H9 (cell line): Measurements from ENCODE around the gene OR6B2. TPM values are rescaled to one million over a fixed set of nuclear protein-coding genes. Genes with fewer than 3 reads are reported as not detected.

Source experiments
- DNase-seq: peaks from one replicate; pipeline ENCODE4 v3.0.0-alpha.2; 2017
- H2AFZ ChIP-seq: one replicate; pipeline ENCODE4 v1.6.1; 2013; ENCODE audit warnings: mild to moderate bottlenecking, low read length, control low read depth, moderate library complexity
- H2AK5ac ChIP-seq: 2 replicates; pipeline ENCODE4 v1.6.1; 2013; ENCODE audit warnings: low read length, control low read depth, mixed read lengths; ENCODE audit not compliant: insufficient read length
- H2BK120ac ChIP-seq: one replicate; pipeline ENCODE4 v1.6.1; 2013; ENCODE audit warnings: low read depth, mild to moderate bottlenecking, low read length, control low read depth, inconsistent platforms; ENCODE audit not compliant: poor library complexity, severe bottlenecking
- H2BK12ac ChIP-seq: 2 replicates; pipeline ENCODE4 v1.6.1; 2013; ENCODE audit warnings: low read length, control low read depth, mixed read lengths, low read depth; ENCODE audit not compliant: insufficient read length
- H2BK15ac ChIP-seq: 2 replicates; pipeline ENCODE4 v1.6.1; 2013; ENCODE audit warnings: low read depth, low read length, control low read depth
- H2BK20ac ChIP-seq: one replicate; pipeline ENCODE4 v1.6.1; 2013; ENCODE audit warnings: low read depth, mild to moderate bottlenecking, low read length, control low read depth, inconsistent platforms; ENCODE audit not compliant: poor library complexity, severe bottlenecking
- H2BK5ac ChIP-seq: 2 replicates; pipeline ENCODE4 v1.6.1; 2013; ENCODE audit warnings: low read length, control low read depth, mixed read lengths; ENCODE audit not compliant: insufficient read length
- H3K14ac ChIP-seq: 2 replicates; pipeline ENCODE4 v1.6.1; 2013; ENCODE audit warnings: low read length, control low read depth; ENCODE audit not compliant: insufficient read depth
- H3K18ac ChIP-seq: 2 replicates; pipeline ENCODE4 v1.6.1; 2013; ENCODE audit warnings: low read depth, mild to moderate bottlenecking, mixed read lengths, low read length, control low read depth; ENCODE audit not compliant: insufficient read length
- H3K23ac ChIP-seq: 2 replicates; pipeline ENCODE4 v1.6.1; 2013; ENCODE audit warnings: low read length, control low read depth, mixed read lengths, low read depth; ENCODE audit not compliant: insufficient read length
- H3K23me2 ChIP-seq: 2 replicates; pipeline ENCODE4 v1.6.1; 2013; ENCODE audit warnings: low read depth, mild to moderate bottlenecking, mixed read lengths, low read length, control low read depth; ENCODE audit not compliant: insufficient read length, poor library complexity, severe bottlenecking
- H3K27ac ChIP-seq: 2 replicates; pipeline ENCODE4 v1.5.1; 2013; ENCODE audit warnings: low read length, control low read depth, mixed read lengths, low read depth; ENCODE audit not compliant: insufficient read length
- H3K27me3 ChIP-seq: 2 replicates; pipeline ENCODE4 v1.6.1; 2013; ENCODE audit warnings: low read length, control low read depth, inconsistent platforms; ENCODE audit not compliant: insufficient read depth
- H3K4ac ChIP-seq: 2 replicates; pipeline ENCODE4 v1.6.1; 2013; ENCODE audit warnings: low read depth, mild to moderate bottlenecking, control low read depth, inconsistent platforms, low read length, moderate library complexity
- H3K4me1 ChIP-seq: 2 replicates; pipeline ENCODE4 v1.6.1; 2013; ENCODE audit warnings: low read length, control low read depth, inconsistent platforms; ENCODE audit not compliant: insufficient read depth
- H3K4me2 ChIP-seq: 2 replicates; pipeline ENCODE4 v1.6.1; 2013; ENCODE audit warnings: low read length, control low read depth, mixed read lengths; ENCODE audit not compliant: insufficient read length, insufficient read depth
- H3K56ac ChIP-seq: 2 replicates; pipeline ENCODE4 v1.6.1; 2013; ENCODE audit warnings: low read depth, mild to moderate bottlenecking, mixed read lengths, low read length, control low read depth; ENCODE audit not compliant: insufficient read length
- H3K79me1 ChIP-seq: 2 replicates; pipeline ENCODE4 v1.6.1; 2013; ENCODE audit warnings: low read depth, mild to moderate bottlenecking, moderate library complexity, low read length, control low read depth, inconsistent platforms; ENCODE audit not compliant: insufficient read depth, poor library complexity, severe bottlenecking
- H3K79me2 ChIP-seq: 2 replicates; pipeline ENCODE4 v1.6.1; 2013; ENCODE audit warnings: low read length, control low read depth, inconsistent platforms; ENCODE audit not compliant: insufficient read depth
- H3K9ac ChIP-seq: 2 replicates; pipeline ENCODE4 v1.6.1; 2013; ENCODE audit warnings: low read length, control low read depth, mixed read lengths; ENCODE audit not compliant: insufficient read length; ENCODE audit errors: extremely low read depth
- H3K9me3 ChIP-seq: one replicate; pipeline ENCODE4 v1.6.1; 2013; ENCODE audit warnings: low read depth, low read length, inconsistent platforms; ENCODE audit not compliant: control insufficient read depth
- H3T11ph ChIP-seq: one replicate; pipeline ENCODE4 v1.6.1; 2013; ENCODE audit warnings: mild to moderate bottlenecking, low read length, control low read depth, inconsistent platforms
- H4K20me1 ChIP-seq: one replicate; pipeline ENCODE4 v1.6.1; 2013; ENCODE audit not compliant: control insufficient read depth, insufficient read length, insufficient read depth
- H4K5ac ChIP-seq: 2 replicates; pipeline ENCODE4 v1.6.1; 2013; ENCODE audit warnings: low read depth, mild to moderate bottlenecking, mixed read lengths, low read length, control low read depth; ENCODE audit not compliant: insufficient read length
- H4K8ac ChIP-seq: replicated peaks from 2 replicates; pipeline ENCODE4 v1.6.1; 2013; ENCODE audit warnings: low read length, control low read depth, mixed read lengths, low read depth; ENCODE audit not compliant: insufficient read length
- H4K91ac ChIP-seq: 2 replicates; pipeline ENCODE4 v1.6.1; 2013; ENCODE audit warnings: low read depth, mild to moderate bottlenecking, moderate library complexity, mixed read lengths, low read length, control low read depth; ENCODE audit not compliant: insufficient read length
- H3K27ac Mint-ChIP-seq, 3 experiments: 2 replicates in 2 of 3; 3 replicates in 1 of 3; pipeline ENCODE4 v1.8.0; 2020 to 2021; ENCODE audit warnings: mixed read lengths in 3 of 3, mild to moderate bottlenecking in 1 of 3, moderate library complexity in 1 of 3
- H3K27me3 Mint-ChIP-seq: 2 replicates; pipeline ENCODE4 v1.8.0; 2021; ENCODE audit warnings: low read depth, mild to moderate bottlenecking, moderate library complexity, mixed read lengths
- H3K36me3 Mint-ChIP-seq, 3 experiments: 2 replicates in 2 of 3; 3 replicates in 1 of 3; pipeline ENCODE4 v1.8.0; 2020 to 2021; ENCODE audit warnings: low read depth in 3 of 3, mixed read lengths in 3 of 3; ENCODE audit not compliant: insufficient read depth in 1 of 3
- H3K4me1 Mint-ChIP-seq, 2 experiments: 2 replicates each; pipeline ENCODE4 v1.8.0; 2020; ENCODE audit warnings: mixed read lengths in 2 of 2
- H3K4me3 Mint-ChIP-seq, 2 experiments: 2 replicates in 1 of 2; 3 replicates in 1 of 2; pipeline ENCODE4 v1.8.0; 2020 to 2021; ENCODE audit warnings: mild to moderate bottlenecking in 2 of 2, mixed read lengths in 2 of 2, moderate library complexity in 1 of 2
- H3K9me3 Mint-ChIP-seq, 2 experiments: 2 replicates in 1 of 2; 3 replicates in 1 of 2; pipeline ENCODE4 v1.8.0; 2020; ENCODE audit warnings: mild to moderate bottlenecking in 2 of 2, mixed read lengths in 2 of 2, moderate library complexity in 1 of 2
- WGBS: extraction: QIAGEN DNeasy Blood & Tissue Kit; methylation state at CpG from one replicate; pipeline ENCODE4 v1.1.7; 2013; ENCODE audit warnings: missing lambda C conversion rate, low lambda C conversion rate, mixed read lengths; ENCODE audit not compliant: insufficient read length; ENCODE audit errors: extremely low coverage; 5-methylcytosine and 5-hydroxymethylcytosine counted together
- total RNA-seq: library from RNA; stranded (reverse); gene quantifications from 2 replicates; pipeline ENCODE4 v1.2.1, GENCODE V29; 2021
- TF ChIP-seq, protein P1 (sequence below): fragments of 200-600 bp; sonication (generic); conservative IDR thresholded peaks from 3 replicates; pipeline ENCODE4 v1.8.0; 2021; ENCODE audit warnings: antibody characterized with exemption, mild to moderate bottlenecking

The OR6B2 gene
- total RNA-seq, 1 experiment from 2014 or later = not detected

- H4K20me1 ChIP-seq = no peaks in the 10 kb centered on the region
- H2BK12ac ChIP-seq = no peak overlapping the region
- H2BK15ac ChIP-seq = no peak overlapping the region
- WGBS = no CpG with 5 or more reads among the region's 9 CpGs
- peaks cover 2% of the 10 kb centered on the region for H3K27me3 Mint-ChIP-seq
- H3T11ph ChIP-seq = no peak overlapping the region
- H3K18ac ChIP-seq = no peak overlapping the region
- H3K4me1 Mint-ChIP-seq = peaks cover 11 to 12% of the 10 kb centered on the region in 2 experiments
- no peak overlapping the region for H3K9ac ChIP-seq
- no peak overlapping the region for H3K27ac Mint-ChIP-seq
- no peaks in the 10 kb centered on the region for H3K9me3 ChIP-seq
- H3K27me3 ChIP-seq = no peaks in the 10 kb centered on the region
- no peak overlapping the region for H2AFZ ChIP-seq
- TF ChIP-seq, protein P1, sequence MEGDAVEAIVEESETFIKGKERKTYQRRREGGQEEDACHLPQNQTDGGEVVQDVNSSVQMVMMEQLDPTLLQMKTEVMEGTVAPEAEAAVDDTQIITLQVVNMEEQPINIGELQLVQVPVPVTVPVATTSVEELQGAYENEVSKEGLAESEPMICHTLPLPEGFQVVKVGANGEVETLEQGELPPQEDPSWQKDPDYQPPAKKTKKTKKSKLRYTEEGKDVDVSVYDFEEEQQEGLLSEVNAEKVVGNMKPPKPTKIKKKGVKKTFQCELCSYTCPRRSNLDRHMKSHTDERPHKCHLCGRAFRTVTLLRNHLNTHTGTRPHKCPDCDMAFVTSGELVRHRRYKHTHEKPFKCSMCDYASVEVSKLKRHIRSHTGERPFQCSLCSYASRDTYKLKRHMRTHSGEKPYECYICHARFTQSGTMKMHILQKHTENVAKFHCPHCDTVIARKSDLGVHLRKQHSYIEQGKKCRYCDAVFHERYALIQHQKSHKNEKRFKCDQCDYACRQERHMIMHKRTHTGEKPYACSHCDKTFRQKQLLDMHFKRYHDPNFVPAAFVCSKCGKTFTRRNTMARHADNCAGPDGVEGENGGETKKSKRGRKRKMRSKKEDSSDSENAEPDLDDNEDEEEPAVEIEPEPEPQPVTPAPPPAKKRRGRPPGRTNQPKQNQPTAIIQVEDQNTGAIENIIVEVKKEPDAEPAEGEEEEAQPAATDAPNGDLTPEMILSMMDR = peak; percentile 88
- H3K14ac ChIP-seq = no peak overlapping the region
- H3K23ac ChIP-seq = no peak overlapping the region
- H2BK20ac ChIP-seq = no peak overlapping the region
- H3K4me1 ChIP-seq = no peaks in the 10 kb centered on the region
- no peak overlapping the region for H2AK5ac ChIP-seq
- H3K56ac ChIP-seq = no peak overlapping the region
- no peak overlapping the region for H4K5ac ChIP-seq
- peaks cover 0 to 3% of the 10 kb centered on the region in 2 experiments; a peak in 1 of 5 replicates for H3K9me3 Mint-ChIP-seq
- H4K8ac ChIP-seq = no peak overlapping the region
- H2BK120ac ChIP-seq = no peak overlapping the region
- H2BK5ac ChIP-seq = no peak overlapping the region
- H3K79me2 ChIP-seq = peaks cover 15% of the 10 kb centered on the region; the same call in 1 of the 2 replicates
- H3K27ac ChIP-seq = no peak overlapping the region
- DNase-seq = peak; percentile 88
- H3K36me3 Mint-ChIP-seq = peaks cover 32 to 45% (median 42%) of the 10 kb centered on the region in 3 experiments
- no peak overlapping the region for H4K91ac ChIP-seq
- peaks cover 6% of the 10 kb centered on the region for H3K79me1 ChIP-seq
- H3K4me2 ChIP-seq = no peak overlapping the region
- peaks cover 3% of the 10 kb centered on the region for H3K23me2 ChIP-seq
- H3K4me3 Mint-ChIP-seq = no peak overlapping the region
- no peak overlapping the region for H3K4ac ChIP-seq
These were observed 8.6 kb downstream of the OR6B2 start for GRCh38 chr2:240021488-240022104.
